Mucosa of rectum (tissue), 2 donors: ENCODE data around the gene AK5.

ENCODE experiments used
- H3K27ac ChIP-seq, 2 donors: one replicate each; pipeline ENCODE4 v1.7.0; 2013; ENCODE audit warnings: inconsistent platforms in 2 of 2, low read depth in 2 of 2, low read length in 2 of 2
- H3K27me3 ChIP-seq, 2 donors: one replicate each; pipeline ENCODE4 v1.7.0; 2013; ENCODE audit warnings: low read length in 2 of 2; ENCODE audit not compliant: control insufficient read depth in 2 of 2, insufficient read depth in 2 of 2
- H3K36me3 ChIP-seq, 2 donors: one replicate each; pipeline ENCODE4 v1.7.0; 2013; ENCODE audit warnings: low read length in 2 of 2; ENCODE audit not compliant: control insufficient read depth in 2 of 2, insufficient read depth in 2 of 2
- H3K4me1 ChIP-seq, 2 donors: one replicate each; pipeline ENCODE4 v1.7.0; 2013; ENCODE audit warnings: low read length in 2 of 2, mild to moderate bottlenecking in 1 of 2; ENCODE audit not compliant: control insufficient read depth in 2 of 2, insufficient read depth in 2 of 2
- H3K4me3 ChIP-seq, 2 donors: one replicate each; pipeline ENCODE4 v1.7.0; 2013; ENCODE audit warnings: low read length in 2 of 2
- H3K9ac ChIP-seq, 2 donors: one replicate each; pipeline ENCODE4 v1.7.0; 2013; ENCODE audit warnings: low read length in 2 of 2, low read depth in 1 of 2, mild to moderate bottlenecking in 1 of 2
- H3K9me3 ChIP-seq, 2 donors: one replicate each; pipeline ENCODE4 v1.7.0; 2013; ENCODE audit warnings: low read length in 2 of 2; ENCODE audit not compliant: control insufficient read depth in 2 of 2
- donor health status: healthy.
- donor health status: Normal muscosa, but diverticular disease.

Gene AK5

DNA sequence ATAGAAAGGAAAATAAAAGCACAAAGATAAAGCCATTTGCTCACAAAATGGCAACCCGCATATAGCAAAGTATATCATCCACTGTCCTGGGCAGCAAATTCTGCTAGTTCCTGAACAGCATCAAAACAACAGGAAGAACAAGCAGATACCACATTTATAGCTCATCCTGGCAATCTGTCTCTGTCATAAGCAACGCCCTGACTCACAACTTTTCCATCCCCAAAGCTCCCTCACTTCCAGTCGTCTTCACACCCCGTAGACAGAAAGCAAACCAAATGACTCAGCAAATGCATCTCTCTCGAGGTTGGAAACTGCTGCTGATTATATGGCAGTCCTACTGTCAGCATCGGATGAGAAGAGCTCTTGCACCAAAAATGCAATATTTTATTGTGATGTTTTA, 65.8 kb downstream of the AK5 start:
- H3K9me3 ChIP-seq: no peaks in the 10 kb centered on the region
- no peaks in the 10 kb centered on the region for H3K4me1 ChIP-seq
- no peak overlapping the region for H3K4me3 ChIP-seq
- no peak overlapping the region for H3K9ac ChIP-seq
- H3K27me3 ChIP-seq: no peaks in the 10 kb centered on the region
- H3K36me3 ChIP-seq: no peaks in the 10 kb centered on the region
- no peak overlapping the region for H3K27ac ChIP-seq

GRCh38 chr1:77348549-77348948, 66.7 kb downstream of the AK5 start:
- no peak overlapping the region for H3K4me3 ChIP-seq
- H3K9me3 ChIP-seq: no peaks in the 10 kb centered on the region
- no peaks in the 10 kb centered on the region for H3K4me1 ChIP-seq
- no peak overlapping the region for H3K27ac ChIP-seq
- no peaks in the 10 kb centered on the region for H3K27me3 ChIP-seq
- no peaks in the 10 kb centered on the region for H3K36me3 ChIP-seq
- H3K9ac ChIP-seq: no peak overlapping the region

DNA sequence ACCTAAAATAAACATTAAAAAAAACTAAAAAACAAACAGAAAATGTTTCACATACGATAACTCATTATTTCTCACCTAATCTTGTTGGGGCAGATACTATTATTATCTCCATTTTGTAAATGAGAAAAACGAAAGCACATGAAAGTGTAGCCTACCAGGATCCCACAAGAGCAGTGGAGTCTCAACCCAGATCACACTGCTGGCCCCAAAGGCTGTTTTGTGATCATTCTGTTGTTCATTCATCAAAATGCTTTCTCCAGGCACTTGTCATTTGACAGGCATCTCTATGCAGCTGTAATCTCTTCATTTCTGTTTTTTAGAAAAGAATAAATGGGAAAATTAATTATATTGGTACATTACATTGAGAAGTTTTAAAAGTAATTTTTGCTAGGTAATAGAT, 67.5 kb downstream of the AK5 start:
- Histone ChIP-seq H3K4me1 (no peaks in the 10 kb centered on the region), H3K4me3 (no peak overlapping the region), H3K9me3 (no peaks in the 10 kb centered on the region), H3K36me3 (no peaks in the 10 kb centered on the region), H3K27me3 (no peaks in the 10 kb centered on the region), H3K9ac (no peak overlapping the region), H3K27ac (no peak overlapping the region)

- no peaks in the 10 kb centered on the region for H3K27me3 ChIP-seq
- H3K27ac ChIP-seq: no peak overlapping the region
- no peaks in the 10 kb centered on the region for H3K4me1 ChIP-seq
Measured at GRCh38 chr1:77350012-77350770, 68.4 kb downstream of the AK5 start.

GRCh38 chr1:77354536-77354935, 72.7 kb downstream of the AK5 start:
- H3K9ac ChIP-seq: no peak overlapping the region
- H3K36me3 ChIP-seq: no peaks in the 10 kb centered on the region
- no peaks in the 10 kb centered on the region for H3K9me3 ChIP-seq
- H3K4me3 ChIP-seq: no peak overlapping the region
- no peaks in the 10 kb centered on the region for H3K27me3 ChIP-seq
- no peaks in the 10 kb centered on the region for H3K4me1 ChIP-seq
- no peak overlapping the region for H3K27ac ChIP-seq

More at GRCh38 chr1:77350012-77350770, 68.4 kb downstream of the AK5 start:
- no peaks in the 10 kb centered on the region for H3K9me3 ChIP-seq
- H3K4me3 ChIP-seq: no peak overlapping the region
- no peak overlapping the region for H3K9ac ChIP-seq
- H3K36me3 ChIP-seq: no peaks in the 10 kb centered on the region

DNA sequence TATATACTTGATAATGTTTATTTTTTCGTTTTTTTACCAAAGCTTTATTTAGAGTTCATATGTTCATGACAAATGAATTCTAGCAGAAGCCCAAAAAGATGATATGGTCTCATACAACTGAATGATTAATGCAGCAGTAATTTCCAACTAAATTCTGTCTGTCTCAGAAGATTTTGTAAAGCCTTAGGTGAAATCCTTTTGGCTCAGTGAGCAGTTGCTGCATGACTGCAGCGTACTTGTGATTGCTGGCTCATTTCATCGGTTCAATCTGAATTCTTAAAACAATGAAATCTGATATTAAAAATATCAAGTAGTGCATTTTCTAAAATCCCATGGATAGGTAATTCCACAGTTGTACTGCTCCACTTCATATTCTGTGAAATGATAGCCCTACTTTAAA, 73.2 kb downstream of the AK5 start:
- Histone ChIP-seq H3K27ac (no peak overlapping the region), H3K9ac (no peak overlapping the region), H3K36me3 (no peaks in the 10 kb centered on the region), H3K9me3 (no peaks in the 10 kb centered on the region), H3K4me3 (no peak overlapping the region), H3K4me1 (no peaks in the 10 kb centered on the region), H3K27me3 (no peaks in the 10 kb centered on the region)

DNA sequence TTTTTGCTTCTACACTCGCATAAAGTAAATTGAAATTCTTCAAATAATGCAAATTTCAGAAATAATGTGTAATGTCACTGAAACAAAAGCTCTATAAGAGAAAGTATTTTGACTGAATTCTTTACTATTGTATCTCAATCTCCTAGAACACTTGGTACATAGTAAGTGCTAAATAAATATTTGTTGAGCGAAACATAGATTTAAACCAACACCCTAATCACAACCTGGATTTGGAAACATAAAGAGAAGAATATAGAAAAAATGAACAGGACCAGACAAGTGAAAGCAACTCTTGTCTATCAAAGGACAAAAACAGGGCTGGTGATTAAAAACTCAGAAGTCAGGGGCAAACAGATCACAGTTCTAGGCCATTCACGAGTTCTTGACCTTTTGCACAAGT, 74.3 kb downstream of the AK5 start:
- no peak overlapping the region for H3K4me3 ChIP-seq
- no peak overlapping the region for H3K27ac ChIP-seq
- H3K4me1 ChIP-seq: no peaks in the 10 kb centered on the region
- H3K9ac ChIP-seq: no peak overlapping the region
- H3K27me3 ChIP-seq: no peaks in the 10 kb centered on the region
- no peaks in the 10 kb centered on the region for H3K9me3 ChIP-seq
- H3K36me3 ChIP-seq: no peaks in the 10 kb centered on the region

GRCh38 chr1:77360256-77360655, 78.4 kb downstream of the AK5 start:
- no peak overlapping the region for H3K27ac ChIP-seq
- H3K9me3 ChIP-seq: no peaks in the 10 kb centered on the region
- no peak overlapping the region for H3K4me3 ChIP-seq

DNA sequence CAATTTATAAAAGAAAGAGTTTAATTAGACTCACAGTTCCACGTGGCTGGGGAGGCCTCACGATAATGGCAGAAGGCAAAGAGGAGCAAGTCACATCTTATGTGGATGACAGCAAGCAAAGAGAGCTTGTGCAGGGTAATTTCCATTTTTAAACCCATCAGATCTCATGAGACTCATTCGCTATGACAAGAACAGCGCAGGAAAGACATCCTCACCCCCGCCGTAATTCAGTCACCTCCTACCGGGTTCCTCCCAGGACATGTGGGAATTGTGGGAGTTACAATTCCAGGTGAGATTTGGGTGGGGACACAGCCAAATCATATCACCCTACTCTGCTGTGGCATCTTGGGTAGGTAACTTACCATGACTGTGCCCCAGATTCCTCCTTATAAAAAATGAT, 79.8 kb downstream of the AK5 start:
- H3K9ac ChIP-seq: no peak overlapping the region
- H3K36me3 ChIP-seq: no peaks in the 10 kb centered on the region
- no peak overlapping the region for H3K4me3 ChIP-seq
- H3K27ac ChIP-seq: no peak overlapping the region
- H3K4me1 ChIP-seq: no peaks in the 10 kb centered on the region
- H3K27me3 ChIP-seq: no peaks in the 10 kb centered on the region
- no peaks in the 10 kb centered on the region for H3K9me3 ChIP-seq

More at GRCh38 chr1:77360256-77360655, 78.4 kb downstream of the AK5 start:
- Histone ChIP-seq H3K36me3 (no peaks in the 10 kb centered on the region), H3K27me3 (no peaks in the 10 kb centered on the region), H3K4me1 (no peaks in the 10 kb centered on the region), H3K9ac (no peak overlapping the region)

GRCh38 chr1:77370161-77370560, 88.3 kb downstream of the AK5 start:
- no peaks in the 10 kb centered on the region for H3K36me3 ChIP-seq
- H3K27ac ChIP-seq: no peak overlapping the region
- H3K27me3 ChIP-seq: no peaks in the 10 kb centered on the region
- H3K9me3 ChIP-seq: no peaks in the 10 kb centered on the region
- H3K4me3 ChIP-seq: no peak overlapping the region
- H3K4me1 ChIP-seq: no peaks in the 10 kb centered on the region
- no peak overlapping the region for H3K9ac ChIP-seq
